Activated CD4-positive, alpha-beta T cell treated with anti-CD3 and anti-CD28 coated beads, Interleukin-2, amount 50 U/mL, for 48 hours (primary cell): ENCODE measurements around the gene PLA2G15.

Source experiments
- DNase-seq, 2 experiments: peaks; one replicate each; pipeline ENCODE4 v3.0.0-alpha.2; 2020

PLA2G15 gene

DNA sequence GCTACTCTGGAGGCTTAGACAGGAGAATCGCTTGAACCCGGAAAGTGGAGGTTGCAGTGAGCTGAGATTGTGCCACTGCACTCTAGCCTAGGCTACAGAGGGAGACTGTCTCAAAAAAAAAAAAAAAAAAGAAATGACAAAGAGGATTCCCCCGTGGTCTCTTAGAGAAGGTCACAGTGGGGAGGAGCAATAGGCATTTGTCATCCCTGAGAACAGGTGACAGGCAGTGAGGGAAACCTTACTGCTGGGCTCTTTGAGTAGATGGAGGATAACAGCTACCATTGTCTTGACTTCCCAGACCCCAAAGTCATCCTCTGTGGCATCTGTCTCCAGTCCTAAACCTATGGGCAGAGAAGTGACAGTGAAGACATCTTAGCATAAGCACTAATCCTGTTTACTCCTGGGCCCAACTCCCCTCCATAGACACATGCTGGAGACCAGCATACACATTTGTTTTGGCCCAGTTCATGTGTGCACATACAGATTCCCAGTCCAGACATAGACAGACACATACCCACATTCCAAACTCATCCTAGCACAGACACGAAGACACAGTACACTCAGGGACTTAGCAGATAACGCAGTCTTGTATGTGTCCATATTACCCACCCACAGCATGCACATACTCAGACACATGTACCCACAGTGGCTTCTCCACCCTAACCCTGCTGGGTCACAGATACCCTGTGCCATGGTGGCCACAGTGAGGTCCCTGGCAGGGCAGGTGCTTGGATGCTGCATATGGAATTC lies 11.9 kb upstream of the PLA2G15 start:
- no peak for DNase-seq

DNA sequence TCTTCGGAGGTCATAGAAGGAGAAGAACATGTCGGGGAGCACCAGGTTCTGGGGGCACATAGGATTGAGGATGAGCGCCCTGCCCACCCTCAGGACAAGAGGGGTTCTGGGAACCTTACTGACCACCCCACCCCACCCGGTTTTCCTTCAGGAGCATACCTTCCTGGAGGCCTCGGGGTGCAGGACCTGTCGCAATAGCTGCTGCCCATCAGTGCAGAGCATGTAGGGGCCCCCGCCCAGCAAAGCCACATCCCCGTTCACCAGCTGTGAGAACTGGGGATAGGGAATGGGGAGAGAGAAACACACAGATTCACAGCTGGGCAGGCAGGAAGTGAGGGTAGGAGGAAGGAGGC lies 11.4 kb upstream of the PLA2G15 start:
- no peak for DNase-seq

DNA sequence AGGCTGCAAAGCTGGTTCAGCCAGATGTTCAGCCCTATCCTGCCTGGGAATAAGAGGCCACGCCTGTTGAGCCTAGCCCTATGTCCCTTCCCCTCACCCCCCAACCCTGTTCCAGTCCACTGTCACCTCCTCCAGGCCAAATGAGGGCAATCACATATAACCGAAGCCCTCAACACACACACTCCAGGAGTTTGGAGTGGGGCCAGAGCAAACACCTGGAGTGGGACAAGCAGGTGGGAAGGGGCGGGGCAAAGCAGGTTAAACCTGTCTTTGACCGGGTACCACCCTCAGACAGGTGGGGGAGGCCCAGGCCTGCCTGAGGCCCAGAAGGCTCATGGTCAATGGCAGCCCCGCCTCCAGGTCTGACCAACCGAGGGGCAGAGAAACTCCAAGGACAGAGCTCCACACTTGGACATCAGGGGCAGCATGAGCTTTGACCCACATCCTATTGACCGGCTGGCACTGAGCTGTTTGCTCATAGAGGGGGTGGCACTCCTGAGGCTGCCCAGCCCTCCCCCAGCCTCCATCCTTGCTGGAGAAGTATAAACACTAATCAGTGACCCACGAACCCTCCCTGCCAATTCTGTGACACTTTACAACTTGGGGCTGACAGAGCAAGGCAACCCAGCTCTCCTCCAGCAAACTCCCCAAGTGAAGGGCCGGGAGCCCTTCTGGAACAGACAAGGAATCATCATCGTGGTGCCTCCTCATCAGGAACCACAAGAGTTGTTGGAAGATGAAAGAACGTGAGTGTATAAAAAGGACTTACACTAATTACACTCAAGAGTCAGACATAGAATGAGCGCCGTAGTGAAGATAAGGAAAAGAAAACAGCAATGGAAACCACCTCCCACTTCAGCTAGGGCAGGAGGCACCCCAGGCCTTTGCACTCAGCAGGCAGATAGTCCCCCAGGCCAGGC lies 10.7 kb upstream of the PLA2G15 start:
- DNase-seq, result no peak

DNA sequence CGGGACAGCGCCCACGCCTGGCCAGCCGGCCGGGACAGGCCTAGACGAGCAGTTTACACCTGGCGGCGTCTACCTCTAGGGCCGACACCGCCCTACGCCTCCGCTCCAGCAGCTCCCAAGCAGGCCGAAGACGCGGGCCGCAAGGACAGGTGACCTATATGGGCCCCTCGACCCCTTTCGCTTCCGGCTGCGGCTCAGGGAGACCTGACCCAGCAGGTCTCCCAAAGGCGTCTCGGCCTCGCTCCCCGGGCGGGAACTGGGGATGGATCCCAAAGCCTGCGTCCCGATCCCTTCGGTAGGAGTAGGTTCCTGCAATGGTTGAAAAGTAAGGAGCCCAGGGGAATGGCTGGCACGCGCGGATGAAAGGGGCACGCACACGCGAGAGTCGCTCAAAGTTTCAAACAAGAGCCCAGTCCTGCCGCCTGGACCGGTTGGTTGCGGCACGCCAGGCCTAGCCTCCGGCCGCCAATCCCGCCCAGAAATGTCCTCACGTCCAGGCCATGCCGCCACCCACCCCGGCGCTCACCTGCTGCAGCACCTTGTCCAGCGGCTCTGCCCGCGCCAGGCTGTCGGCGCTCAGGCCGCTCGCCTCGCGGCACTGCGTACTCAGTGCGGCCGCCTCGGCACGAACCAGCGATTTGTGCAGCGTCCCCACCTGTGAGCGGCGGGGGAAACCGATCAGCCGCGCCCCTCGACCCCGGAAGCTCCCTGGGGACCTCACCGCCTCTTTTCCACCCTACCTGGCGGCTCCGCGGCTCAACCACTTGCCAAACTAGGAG lies 9.9 kb upstream of the PLA2G15 start:
- no peak for DNase-seq

DNA sequence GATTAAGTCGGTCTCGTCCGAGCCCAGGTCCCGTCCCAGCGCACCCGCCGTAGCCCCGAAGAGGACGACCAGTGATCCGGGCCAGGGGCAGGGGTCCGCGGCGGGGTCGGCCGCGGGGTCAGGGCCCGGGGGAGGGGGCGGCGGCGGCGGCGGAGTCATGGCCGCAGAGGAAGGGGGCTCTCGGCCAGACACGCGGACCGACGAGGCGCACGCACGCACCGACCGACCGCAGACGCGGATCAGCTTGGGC lies 9.4 kb upstream of the PLA2G15 start, which contains the start of gene ESRP2:
TSS of gene ESRP2 (minus strand) at position 241 of the 250 bp plus-strand sequence. CDS start at position 159, 82 bp downstream.
- no peak for DNase-seq

DNA sequence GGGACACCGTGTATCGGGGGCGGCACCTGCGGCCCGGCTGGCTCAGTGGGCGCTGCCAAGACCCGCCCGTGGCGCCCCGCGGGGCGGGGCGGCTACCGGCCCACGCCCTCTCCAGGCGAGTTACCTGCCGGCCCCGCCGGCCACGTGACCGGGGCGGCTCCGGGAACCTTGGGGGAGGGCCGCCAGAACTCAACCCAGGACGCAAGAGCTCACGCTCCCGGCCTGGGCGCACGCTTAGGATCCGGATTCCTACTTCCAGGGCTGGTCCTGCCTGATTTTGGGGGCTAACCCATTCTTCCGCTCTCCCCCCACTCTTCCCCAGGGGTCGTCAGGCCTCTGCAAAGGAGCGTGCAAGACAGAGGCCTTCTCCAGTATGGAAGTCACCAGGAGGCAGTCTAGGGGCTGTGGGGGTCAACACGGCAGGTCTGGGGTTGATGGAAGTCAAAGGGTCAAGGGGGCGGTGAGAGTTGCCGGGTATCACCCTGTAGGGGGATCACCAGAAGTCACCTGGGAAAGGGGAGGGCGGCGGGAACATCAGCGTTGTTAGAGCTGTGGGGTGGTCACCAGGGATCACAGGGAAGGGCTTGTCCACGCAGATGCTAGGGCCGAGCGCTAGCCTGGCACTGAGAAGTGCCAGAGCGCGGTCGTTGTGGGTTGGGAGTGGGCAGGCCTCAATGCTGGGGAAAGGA lies 8.9 kb upstream of the PLA2G15 start:
- peak in 1 of 2 experiments; percentile 39 for DNase-seq

DNA sequence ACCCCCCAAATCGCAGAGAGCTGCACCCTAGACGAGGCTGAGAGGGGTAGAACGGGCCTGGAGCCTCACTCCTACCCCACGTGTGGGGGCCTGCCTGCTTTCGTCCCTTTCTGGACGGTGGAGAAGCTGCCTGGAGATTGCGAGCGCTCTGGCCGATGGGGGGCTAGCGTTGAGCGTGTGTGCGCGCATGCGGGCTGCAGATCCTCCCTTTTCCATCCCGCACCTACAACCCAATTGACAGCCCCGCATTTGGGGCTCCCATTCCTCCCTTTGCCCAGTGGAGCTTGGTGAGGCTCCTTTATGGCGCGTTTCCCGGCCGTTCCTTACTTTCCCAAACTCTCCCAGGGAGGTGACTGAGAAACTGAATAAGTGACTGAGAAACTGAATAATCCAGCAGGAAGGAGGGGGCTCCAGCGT lies 8.3 kb upstream of the PLA2G15 start:
- no peak for DNase-seq

DNA sequence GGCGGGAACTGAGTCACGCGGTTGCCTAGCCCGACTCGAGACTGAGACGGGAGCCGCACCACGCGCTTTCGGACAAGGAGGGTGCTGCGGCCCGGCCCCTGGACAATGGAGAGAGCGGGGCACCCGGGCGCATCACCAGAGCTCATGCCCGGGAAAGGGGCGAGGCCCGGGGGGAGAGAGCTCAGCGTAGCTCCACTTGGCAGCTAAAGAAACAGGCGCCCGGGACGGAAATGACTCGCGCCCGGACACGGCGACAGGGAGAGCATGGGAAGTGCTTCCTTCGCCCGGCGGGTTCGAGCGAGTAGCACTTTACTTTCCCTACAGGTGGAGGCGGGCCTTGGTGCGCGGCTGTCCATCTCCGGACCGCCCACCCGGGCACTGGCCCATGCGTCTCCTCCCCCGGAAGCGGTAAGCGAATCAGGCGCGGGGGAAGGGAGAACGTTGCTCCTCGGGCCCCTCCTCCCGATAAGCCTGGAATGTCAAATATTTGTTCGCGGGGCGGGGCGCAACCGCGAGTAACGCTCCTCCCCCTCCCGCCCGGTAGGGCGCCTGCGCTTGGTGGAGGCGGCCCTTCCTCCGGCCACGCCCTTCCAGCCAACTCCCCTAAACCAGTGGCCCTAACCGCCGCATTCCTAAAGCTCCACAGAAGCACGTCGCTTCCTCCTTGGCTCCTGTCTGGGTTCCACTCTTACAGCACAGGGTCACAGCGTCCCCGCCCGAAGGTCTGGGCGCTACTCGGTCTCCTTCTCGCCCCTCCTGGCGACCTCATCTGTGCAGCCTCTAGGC lies 7.7 kb upstream of the PLA2G15 start:
- peak; percentile 95 to 97 for DNase-seq

DNA sequence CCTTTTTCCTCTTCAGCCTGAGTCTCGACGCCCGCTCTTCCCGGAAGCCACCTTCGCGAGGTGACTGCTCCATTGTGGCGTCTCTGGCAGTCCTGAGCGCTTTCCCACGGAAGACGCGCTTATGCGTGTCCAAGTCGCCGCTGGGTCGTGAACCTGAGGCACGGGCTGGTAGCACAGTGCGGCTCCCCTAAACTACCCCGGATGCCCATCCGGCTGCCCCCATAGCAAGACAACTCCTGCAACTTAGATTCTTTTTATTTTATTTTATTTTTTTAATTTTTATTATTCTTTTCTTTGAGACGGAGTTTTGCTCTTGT lies 7.2 kb upstream of the PLA2G15 start:
- no peak for DNase-seq

DNA sequence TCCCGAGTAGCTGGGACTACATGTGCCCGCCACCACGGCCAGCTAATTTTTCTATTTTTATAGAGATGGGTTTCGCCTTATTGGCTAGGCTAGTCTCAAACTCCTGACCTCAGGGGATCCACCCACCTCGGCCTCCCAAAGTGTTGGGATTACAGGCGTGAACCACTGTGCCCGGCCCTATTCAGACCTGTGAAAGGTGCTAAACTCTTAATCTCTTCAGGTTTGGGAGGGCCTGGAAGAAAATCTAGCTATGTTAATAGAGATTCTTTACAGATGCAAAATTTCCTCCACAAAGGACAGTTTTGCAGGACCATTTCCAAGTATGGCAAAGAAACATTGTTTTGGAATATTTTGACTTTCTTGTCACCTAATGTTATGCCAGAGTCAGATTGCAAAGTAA lies 3.1 kb upstream of the PLA2G15 start:
- no peak for DNase-seq

DNA sequence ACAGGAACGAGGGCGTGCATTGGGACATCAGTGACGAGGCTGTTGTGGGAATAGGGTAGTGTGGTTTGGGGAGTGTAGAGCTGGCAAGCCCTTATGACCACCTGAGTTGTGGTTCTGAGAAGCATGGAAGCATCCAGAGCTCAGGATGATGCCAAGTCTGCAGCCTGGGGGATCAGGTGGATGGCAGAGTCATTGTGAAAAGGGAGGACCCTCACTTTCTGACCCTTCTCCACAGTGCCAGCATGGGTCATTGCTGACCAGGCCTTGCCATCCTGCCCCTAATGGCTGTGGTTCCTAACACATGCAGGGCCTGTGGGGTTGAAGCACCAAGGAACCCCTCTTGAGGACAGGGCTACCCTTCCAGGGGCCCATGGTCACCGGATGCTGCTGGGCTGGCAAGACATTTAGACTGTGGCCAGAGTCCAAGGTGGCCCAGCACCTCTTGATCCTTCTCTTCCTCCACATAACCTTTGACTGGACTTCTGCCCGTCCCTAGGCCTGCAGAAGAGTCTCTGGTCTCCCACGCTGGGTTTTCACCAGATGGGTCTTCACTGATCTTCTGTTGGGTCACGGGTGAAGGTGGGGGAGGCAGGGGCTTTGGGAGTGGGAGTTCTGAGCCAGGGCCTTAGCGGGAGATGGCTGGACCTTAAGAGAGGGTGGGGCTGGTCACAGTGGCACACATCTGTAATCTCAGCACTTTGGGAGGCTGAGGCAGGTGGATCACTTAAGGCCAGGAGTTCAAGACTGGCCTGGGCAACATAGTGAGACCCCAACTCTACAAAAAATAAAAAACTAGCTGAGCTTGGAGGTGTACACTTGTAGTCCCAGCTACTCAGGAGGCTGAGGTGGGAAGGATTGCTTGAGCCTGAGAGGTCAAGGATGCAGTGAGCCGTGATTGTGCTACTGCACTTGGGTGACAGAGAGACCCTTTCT lies 2.0 kb upstream of the PLA2G15 start:
- DNase-seq, result no peak

DNA sequence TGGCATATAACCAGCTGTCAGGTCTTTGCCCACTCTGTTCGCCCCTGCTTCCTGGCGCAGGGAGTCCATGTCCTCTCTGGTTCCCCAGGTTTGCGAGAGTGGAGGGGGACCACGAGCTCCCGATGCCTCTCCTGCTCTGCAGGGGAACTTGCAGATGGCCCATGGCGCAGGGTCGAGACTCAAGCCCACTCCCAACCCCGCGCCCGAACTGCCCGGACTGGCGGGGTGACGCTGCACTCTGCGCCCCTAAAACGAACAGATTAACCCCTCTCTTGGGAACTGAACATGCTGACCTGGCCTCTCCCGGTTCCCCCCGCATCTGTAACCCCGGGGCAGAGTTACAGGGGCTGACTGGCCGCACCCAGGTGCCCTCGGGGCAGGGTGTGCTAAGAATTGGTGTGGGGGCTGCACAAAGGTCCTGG lies 681 bp upstream of the PLA2G15 start:
- DNase-seq, result no peak

DNA sequence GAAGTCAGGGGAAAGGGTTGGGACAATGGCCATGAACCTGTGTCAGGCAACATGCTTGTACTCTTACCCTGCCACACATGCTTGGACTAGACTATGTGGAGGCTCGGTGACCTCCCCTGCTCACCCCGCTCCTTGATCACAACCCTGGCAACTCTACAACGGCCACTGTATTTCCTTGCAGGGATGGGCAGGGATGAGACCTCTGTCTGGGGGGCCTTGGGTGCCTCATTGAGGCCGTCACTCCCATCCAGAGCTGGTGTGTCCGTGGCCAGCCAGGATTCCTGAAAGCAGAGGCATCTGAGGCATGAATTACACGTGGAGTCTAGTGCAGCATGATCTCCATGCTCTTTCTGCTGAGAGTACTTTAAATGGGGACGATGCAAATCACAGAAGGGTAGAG lies 948 bp downstream of the PLA2G15 start:
- no peak for DNase-seq

DNA sequence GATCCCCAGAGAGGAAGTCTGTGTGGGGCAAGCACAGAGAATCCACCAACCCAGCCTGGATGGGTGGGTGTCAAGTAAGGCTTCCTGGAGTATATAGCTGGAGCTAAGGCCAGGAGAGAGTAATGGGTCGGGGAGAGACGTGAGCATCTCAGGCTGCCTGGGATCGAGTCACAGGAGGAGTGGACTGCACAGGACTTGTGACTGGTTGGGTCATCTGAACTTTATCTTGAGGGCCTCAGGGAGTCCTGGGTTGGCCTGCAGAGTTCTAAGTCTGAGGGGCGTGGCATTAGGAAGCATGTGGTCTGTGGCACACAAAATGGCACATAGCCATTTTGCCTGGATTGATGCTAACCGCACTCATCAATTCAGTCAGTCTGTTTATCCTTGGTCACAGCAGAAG lies 1.5 kb downstream of the PLA2G15 start:
- DNase-seq, result no peak

DNA sequence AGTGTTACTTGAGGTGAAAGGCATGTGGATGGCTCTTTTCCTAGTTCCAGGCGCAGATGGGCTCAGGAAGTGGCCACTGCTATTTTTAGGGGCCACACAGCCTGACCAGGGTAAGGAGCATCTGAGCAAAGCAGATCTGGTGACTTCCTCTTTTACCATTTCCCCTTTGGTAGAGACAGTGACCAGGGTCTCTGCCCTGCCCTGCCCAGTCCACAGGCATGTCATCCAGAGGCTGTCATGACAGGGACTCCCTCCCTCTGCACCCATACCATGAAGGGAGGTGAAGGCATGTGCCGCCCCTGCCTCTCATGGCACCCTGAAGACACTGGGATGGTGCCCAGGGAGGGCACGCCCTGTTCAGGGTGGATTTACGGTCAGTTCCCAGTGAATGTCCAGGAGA lies 2.2 kb downstream of the PLA2G15 start:
- DNase-seq, result no peak

DNA sequence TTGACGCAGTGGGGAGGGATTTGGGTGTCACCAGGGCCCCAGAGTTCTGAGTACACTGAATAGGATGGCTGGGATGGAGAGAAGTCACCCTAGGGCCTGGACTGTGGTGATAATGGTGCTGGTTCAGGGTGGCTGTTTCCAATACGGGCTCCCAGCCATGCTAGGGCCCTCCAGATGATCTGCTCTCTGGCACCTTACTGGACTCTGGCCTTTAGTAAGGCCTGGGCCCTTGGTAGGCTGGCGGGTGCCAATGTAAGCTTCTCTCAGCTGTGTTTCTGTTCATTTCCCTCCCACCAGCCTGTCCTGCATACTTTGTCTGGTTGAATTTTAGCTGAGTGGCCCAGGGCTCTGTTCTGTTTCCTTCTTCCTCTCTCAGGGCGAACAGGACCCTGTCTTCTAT lies 2.8 kb downstream of the PLA2G15 start:
- no peak for DNase-seq

DNA sequence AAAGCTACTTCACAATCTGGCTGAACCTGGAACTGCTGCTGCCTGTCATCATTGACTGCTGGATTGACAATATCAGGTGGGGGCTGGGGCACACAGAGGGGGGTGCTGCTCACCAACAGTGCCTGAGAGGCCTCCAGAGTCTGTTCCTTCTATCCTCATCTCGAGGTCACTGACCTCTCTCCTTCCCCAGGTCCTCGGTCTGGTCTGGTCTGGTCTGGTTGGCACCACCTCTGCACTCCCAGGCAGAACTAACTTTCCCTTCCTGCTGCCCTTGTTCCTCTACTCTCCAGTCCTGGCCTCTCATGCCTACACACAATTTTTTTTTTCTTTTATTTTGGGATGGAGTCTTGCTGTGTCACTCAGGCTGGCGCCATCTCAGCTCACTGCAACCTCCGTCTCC lies 4.2 kb downstream of the PLA2G15 start:
- DNase-seq, result no peak

DNA sequence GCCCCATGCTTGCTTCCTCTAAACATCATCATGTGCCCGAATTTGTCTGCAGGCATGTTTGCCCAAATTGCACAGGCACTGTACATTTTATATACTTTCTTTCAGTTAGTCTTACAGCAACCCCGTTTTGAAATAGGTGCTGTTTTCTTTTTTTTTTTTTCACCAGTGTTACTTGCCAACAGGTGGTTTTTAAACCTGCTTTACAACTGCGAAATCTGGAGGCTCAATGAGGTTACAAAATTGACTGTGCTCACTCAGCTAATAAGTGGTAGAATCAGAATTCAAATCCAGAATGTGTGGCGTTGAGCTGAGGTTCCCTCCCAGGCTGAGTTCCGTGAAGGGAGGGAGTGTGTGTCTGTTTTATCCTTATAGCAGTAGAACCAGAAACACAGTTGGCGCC lies 5.8 kb downstream of the PLA2G15 start:
- no peak for DNase-seq

DNA sequence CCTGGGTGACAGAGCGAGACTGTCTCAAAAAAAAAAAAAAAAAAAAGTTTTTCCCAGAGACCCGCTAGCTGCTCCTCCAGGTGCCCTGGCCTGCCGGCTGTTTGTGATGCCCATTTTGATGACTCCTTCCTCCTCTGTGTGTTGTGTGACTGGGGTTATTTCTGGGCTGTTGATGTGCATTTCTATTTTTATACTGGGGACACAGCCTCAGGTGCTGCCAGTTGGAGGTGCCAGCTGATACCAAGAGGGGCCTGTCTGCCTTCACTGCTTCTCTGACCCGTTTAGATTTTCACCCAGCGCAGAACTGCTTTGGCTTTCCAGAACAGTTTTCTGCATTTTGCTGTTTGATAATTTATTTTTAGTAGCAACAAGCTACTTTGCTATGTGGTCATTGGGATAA lies 6.7 kb downstream of the PLA2G15 start:
- no peak for DNase-seq

DNA sequence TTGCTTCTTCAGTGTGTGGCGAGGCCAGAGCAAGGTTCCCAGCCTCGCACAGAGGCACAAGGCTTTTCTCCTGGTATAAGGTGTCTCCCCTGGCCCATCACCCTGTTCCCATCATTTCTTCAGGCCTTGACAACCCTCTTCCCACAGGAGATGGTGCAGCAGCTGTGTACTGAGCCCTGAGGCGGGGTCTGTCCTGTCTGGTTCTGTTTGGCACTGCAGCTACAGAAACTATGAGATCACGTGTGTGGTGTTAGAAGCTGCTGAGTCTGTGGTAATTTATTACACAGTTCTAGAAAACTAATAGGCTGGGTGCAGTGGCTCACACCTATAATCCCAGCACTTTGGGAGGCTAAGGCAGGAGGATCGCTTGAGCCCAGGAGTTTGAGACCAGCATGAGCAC lies 7.2 kb downstream of the PLA2G15 start:
- no peak for DNase-seq

DNA sequence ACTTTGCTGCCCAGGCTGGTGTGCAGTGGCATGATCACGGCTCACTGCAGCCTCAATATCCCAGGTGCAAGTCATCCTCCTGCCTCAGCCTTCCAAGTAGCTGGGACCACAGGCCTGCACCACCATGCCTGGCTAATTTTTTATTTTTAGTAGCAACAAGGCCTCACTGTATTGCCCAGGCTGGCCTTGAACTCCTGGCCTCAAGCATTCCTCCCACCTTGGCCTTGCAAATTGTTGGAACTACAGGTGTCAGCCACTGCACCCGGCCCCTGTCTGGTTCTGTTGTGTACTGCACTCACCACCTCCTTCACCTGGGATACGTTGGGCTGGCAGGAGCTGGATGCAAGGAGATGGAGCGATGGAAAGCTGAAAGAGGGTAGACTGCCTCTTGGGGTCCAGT lies 8.5 kb downstream of the PLA2G15 start:
- no peak for DNase-seq
